Measurements from ENCODE around the gene PNPLA7. TPM values are rescaled to one million over a fixed set of nuclear protein-coding genes. Genes with fewer than 3 reads are reported as not detected.
A peak's percentile ranks its signal among the peaks of the same experiment; 100 is the strongest.
"Not testable (repeated sequence)": the region's sequence is repeated elsewhere in the genome, so short reads cannot be mapped to it uniquely, and the experiment has no call there.

Gene PNPLA7
- total and polyA plus RNA-seq, 7 experiments from 2014 or later = 2.7 to 28.9 (median 9.0) TPM

DNA sequence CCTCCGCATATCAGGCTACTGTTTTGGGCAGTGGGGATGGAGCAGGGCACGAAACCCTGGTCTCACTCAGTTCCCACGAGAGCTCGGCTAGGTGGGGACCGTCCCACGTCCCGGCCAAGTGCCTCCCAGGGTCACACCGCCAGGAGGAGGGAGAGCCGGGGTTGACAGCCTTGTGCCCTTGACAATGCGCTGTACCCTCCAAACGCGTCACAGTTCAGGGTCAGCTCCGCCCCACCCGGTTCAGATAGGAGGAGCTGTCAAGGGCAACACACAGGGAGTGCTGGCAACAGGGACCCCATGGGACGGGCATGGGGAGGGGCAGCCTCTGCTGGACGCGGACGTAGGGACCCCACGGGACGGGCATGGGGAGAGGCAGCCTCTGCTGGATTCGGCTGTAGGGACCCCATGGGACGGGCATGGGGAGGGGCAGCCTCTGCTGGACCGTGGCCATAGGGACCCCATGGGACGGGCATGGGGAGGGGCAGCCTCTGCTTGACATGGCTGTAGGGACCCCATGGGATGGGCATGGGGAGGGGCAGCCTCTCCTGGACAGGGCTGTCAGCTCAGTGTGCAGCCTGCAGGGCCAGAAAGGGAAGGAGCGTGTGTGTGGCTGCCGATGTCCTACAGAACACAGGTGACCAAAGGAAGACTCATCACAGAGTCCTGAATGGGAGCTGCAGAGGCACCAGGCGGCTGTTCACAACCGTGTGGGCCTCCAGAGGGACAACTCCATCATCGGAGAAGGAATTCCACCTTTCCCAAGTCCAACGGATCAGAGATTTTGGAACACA is 29.4 kb downstream of the PNPLA7 start:
- Histone ChIP-seq H3K4me3 (ENCODE audit: low read length) (no peak overlapping the region), H3K27ac (ENCODE audit: low read depth, low read length) (no peak overlapping the region), H3K27me3 (ENCODE audit: control insufficient read depth in 2 of 2, insufficient read depth in 2 of 2, low read length in 2 of 2) (no peaks in the 10 kb centered on the region), H3K4me1 (ENCODE audit: control insufficient read depth in 2 of 2, insufficient read depth in 2 of 2, low read length in 2 of 2) (no peaks in the 10 kb centered on the region), H3K36me3 (ENCODE audit: control insufficient read depth in 2 of 3, insufficient read depth in 3 of 3, low read length in 3 of 3) (no peaks in the 10 kb centered on the region), H3K9me3 (ENCODE audit: control insufficient read depth in 2 of 3, low read length in 3 of 3) (no peaks in the 10 kb centered on the region)
- Mint-ChIP-seq H3K4me1 (peaks cover 0 to 7% (median 5%) of the 10 kb centered on the region in 7 donors), H3K27me3 (no peaks in the 10 kb centered on the region), H3K36me3 (no peaks in the 10 kb centered on the region), H3K27ac (peak overlapping the region in 1 of 9 donors; percentile 26), H3K4me3 (no peak overlapping the region), H3K9me3 (no peaks in the 10 kb centered on the region)
- POLR2A ChIA-PET = no interaction called here
- intact Hi-C loops (cut with micrococcal nuclease) = no loop called here
- DNase-seq (no peak), ATAC-seq (no peak)
- CTCF ChIA-PET = interaction anchor here (1.0 to 1.2 kb wide), 2 partner anchors 12 to 219 kb away, joined by 3 to 4 read pairs; partner anchors contain the start of gene NRARP

DNA sequence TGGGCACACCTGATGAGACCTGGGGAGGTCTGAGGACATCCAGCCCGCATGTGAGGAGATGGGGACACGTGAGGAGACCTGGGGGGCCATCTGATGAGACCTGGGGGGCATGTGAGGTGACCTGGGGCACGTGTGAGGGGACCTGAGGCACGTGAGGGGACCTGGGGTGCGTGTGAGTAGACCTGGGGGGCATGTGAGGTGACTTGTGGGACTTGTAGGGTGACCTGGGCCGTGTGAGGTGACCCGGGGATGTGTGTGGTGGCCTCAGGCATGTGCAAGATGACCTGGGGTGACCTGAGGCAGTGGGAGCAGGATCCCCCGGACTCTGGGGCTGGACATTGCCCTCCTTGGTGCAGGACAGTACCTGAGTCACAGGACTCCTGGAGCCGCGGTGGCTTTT is 30.6 kb downstream of the PNPLA7 start:
- Mint-ChIP-seq H3K27ac (no peak overlapping the region), H3K4me1 (peaks cover 0 to 2% (median 0%) of the 10 kb centered on the region in 7 donors), H3K27me3 (no peaks in the 10 kb centered on the region), H3K9me3 (no peaks in the 10 kb centered on the region), H3K36me3 (no peaks in the 10 kb centered on the region), H3K4me3 (peak overlapping the region in 1 of 10 donors; percentile 51)
- POLR2A ChIA-PET = no interaction called here
- intact Hi-C loops (cut with micrococcal nuclease) = no loop called here
- Histone ChIP-seq H3K36me3 (ENCODE audit: control insufficient read depth in 2 of 3, insufficient read depth in 3 of 3, low read length in 3 of 3) (no peaks in the 10 kb centered on the region), H3K4me3 (ENCODE audit: low read length) (no peak overlapping the region), H3K4me1 (ENCODE audit: control insufficient read depth in 2 of 2, insufficient read depth in 2 of 2, low read length in 2 of 2) (no peaks in the 10 kb centered on the region), H3K27ac (ENCODE audit: low read depth, low read length) (no peak overlapping the region), H3K27me3 (ENCODE audit: control insufficient read depth in 2 of 2, insufficient read depth in 2 of 2, low read length in 2 of 2) (no peaks in the 10 kb centered on the region), H3K9me3 (ENCODE audit: control insufficient read depth in 2 of 3, low read length in 3 of 3) (no peaks in the 10 kb centered on the region)
- CTCF ChIA-PET = no interaction called here
- DNase-seq (no peak), ATAC-seq (no peak)

DNA sequence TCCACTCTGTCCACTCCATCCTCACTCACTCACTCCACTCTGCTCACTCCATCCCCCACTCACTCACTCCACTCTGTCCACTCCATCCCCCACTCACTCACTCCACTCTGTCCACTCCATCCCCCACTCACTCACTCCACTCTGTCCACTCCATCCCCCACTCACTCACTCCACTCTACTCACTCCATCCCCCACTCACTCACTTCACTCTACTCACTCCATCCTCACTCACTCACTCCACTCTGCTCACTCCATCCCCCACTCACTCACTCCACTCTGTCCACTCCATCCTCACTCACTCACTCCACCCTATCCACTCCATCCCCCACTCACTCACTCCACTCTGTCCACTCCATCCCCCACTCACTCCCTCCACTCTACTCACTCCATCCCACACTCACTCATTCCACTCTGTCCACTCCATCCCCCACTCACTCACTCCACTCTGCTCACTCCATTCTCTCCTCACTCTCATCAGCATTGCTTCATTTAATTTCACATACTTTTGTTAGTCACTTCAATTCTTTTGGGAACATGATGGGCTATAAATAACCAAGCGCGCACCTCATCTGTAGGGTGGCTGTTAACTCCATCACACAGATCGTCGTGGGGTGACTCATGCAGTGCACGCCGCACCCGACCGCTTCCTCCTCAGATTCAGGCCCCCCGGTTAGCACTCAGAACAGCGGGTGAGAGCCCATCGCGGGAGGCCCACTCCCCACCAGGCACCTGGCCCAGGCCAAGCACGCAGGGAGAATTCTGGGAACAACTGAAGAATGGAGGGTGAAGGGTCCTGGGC is 31.3 kb downstream of the PNPLA7 start:
- H3K36me3 ChIP-seq (ENCODE audit: control insufficient read depth in 2 of 3, insufficient read depth in 3 of 3, low read length in 3 of 3); H3K27ac ChIP-seq (ENCODE audit: low read depth, low read length); H3K27ac Mint-ChIP-seq; intact Hi-C loops (cut with micrococcal nuclease); H3K4me3 ChIP-seq (ENCODE audit: low read length); H3K9me3 ChIP-seq (ENCODE audit: control insufficient read depth in 2 of 3, low read length in 3 of 3); H3K4me1 Mint-ChIP-seq; H3K36me3 Mint-ChIP-seq; H3K4me1 ChIP-seq (ENCODE audit: control insufficient read depth in 2 of 2, insufficient read depth in 2 of 2, low read length in 2 of 2); H3K27me3 Mint-ChIP-seq; POLR2A ChIA-PET; CTCF ChIA-PET; H3K27me3 ChIP-seq (ENCODE audit: control insufficient read depth in 2 of 2, insufficient read depth in 2 of 2, low read length in 2 of 2); ATAC-seq; DNase-seq; H3K9me3 Mint-ChIP-seq: not testable (repeated sequence)
- H3K4me3 Mint-ChIP-seq = peak overlapping the region in 1 of 10 donors; percentile 51

DNA sequence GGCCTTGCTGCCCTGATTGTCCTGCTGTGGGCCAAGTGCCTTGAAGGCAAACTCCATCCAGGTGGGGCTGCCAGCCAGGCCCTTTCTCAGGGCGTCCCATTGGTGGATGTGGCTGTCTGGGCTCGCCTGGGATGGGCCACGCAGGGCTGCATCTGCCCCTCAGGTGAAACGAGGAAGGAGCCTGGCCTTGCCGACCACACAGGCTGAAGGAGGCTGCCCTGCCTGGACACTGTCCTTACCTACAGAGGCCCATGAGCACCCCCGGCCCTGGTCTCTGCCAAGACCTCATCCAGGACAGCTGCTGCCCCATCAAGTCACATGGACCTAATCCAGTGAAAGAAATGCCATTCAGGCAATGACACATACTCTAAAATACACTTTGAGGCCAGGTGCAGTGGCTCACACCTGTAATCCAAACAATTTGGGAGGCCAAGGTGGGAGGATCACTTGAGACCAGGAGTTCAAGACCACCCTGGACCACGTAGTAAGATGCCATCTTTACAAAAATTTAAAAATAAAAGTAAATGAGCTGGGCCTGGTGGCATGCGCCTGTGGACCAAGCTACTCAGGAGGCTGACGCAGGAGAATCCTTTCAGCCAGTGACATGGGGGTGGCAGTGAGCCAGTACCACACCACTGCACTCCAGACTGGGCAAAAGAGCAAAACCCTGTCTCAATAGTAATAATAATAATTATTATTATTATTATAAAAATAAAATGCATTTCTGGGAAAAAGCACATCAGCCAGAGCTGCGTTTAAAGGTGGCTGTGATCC is 33.9 kb downstream of the PNPLA7 start:
- H3K27ac ChIP-seq (ENCODE audit: low read depth, low read length) = no peak overlapping the region
- no peaks in the 10 kb centered on the region for H3K9me3 ChIP-seq (ENCODE audit: control insufficient read depth in 2 of 3, low read length in 3 of 3)
- Mint-ChIP-seq H3K4me1 (peaks cover 0 to 6% (median 5%) of the 10 kb centered on the region in 7 donors), H3K27me3 (no peaks in the 10 kb centered on the region), H3K9me3 (no peaks in the 10 kb centered on the region), H3K27ac (no peak overlapping the region), H3K4me3 (no peak overlapping the region), H3K36me3 (peaks cover 0 to 5% (median 0%) of the 10 kb centered on the region in 5 donors)
- H3K4me3 ChIP-seq (ENCODE audit: low read length) = no peak overlapping the region
- H3K4me1 ChIP-seq (ENCODE audit: control insufficient read depth in 2 of 2, insufficient read depth in 2 of 2, low read length in 2 of 2) = no peaks in the 10 kb centered on the region
- ATAC-seq (no peak), DNase-seq (no peak)
- intact Hi-C loops (cut with micrococcal nuclease) = no loop called here
- ChIA-PET POLR2A (no interaction called here), CTCF (no interaction called here)
- no peaks in the 10 kb centered on the region for H3K27me3 ChIP-seq (ENCODE audit: control insufficient read depth in 2 of 2, insufficient read depth in 2 of 2, low read length in 2 of 2)
- no peaks in the 10 kb centered on the region for H3K36me3 ChIP-seq (ENCODE audit: control insufficient read depth in 2 of 3, insufficient read depth in 3 of 3, low read length in 3 of 3)

DNA sequence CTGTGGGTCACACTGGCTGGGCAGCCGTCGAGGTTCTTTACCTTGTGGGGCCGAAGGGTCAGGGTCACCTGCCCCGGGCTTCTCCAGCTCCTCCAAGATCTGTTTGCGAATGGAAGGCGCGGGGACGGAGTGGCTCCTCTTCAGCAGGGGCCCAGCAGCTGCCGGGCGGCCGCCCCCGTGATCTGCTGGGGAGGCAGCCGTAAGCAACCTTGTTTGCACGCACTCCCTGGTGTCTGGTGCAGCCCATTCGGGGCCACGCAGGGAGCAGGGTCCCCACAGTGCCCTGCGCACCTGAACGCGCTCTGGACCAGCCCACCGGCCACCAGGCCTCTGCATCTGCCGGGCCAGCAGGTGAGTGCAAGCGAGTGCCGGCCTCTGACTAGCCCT is 34.9 kb downstream of the PNPLA7 start:
- H3K4me3 ChIP-seq (ENCODE audit: low read length) = no peak overlapping the region
- H3K4me1 ChIP-seq (ENCODE audit: control insufficient read depth in 2 of 2, insufficient read depth in 2 of 2, low read length in 2 of 2) = no peaks in the 10 kb centered on the region
- H3K36me3 ChIP-seq (ENCODE audit: control insufficient read depth in 2 of 3, insufficient read depth in 3 of 3, low read length in 3 of 3) = no peaks in the 10 kb centered on the region
- no peaks in the 10 kb centered on the region for H3K27me3 Mint-ChIP-seq
- no peaks in the 10 kb centered on the region for H3K27me3 ChIP-seq (ENCODE audit: control insufficient read depth in 2 of 2, insufficient read depth in 2 of 2, low read length in 2 of 2)
- DNase-seq = no peak
- ChIA-PET CTCF (no interaction called here), POLR2A (no interaction called here)
- intact Hi-C loops (cut with micrococcal nuclease) = no loop called here
- H3K36me3 Mint-ChIP-seq = peaks cover 0 to 5% (median 0%) of the 10 kb centered on the region in 5 donors
- no peak overlapping the region for H3K4me3 Mint-ChIP-seq
- no peaks in the 10 kb centered on the region for H3K9me3 Mint-ChIP-seq
- no peak for ATAC-seq
- no peaks in the 10 kb centered on the region for H3K9me3 ChIP-seq (ENCODE audit: control insufficient read depth in 2 of 3, low read length in 3 of 3)
- no peak overlapping the region for H3K27ac ChIP-seq (ENCODE audit: low read depth, low read length)
- peaks cover 0 to 6% (median 5%) of the 10 kb centered on the region in 7 donors for H3K4me1 Mint-ChIP-seq
- H3K27ac Mint-ChIP-seq = no peak overlapping the region

DNA sequence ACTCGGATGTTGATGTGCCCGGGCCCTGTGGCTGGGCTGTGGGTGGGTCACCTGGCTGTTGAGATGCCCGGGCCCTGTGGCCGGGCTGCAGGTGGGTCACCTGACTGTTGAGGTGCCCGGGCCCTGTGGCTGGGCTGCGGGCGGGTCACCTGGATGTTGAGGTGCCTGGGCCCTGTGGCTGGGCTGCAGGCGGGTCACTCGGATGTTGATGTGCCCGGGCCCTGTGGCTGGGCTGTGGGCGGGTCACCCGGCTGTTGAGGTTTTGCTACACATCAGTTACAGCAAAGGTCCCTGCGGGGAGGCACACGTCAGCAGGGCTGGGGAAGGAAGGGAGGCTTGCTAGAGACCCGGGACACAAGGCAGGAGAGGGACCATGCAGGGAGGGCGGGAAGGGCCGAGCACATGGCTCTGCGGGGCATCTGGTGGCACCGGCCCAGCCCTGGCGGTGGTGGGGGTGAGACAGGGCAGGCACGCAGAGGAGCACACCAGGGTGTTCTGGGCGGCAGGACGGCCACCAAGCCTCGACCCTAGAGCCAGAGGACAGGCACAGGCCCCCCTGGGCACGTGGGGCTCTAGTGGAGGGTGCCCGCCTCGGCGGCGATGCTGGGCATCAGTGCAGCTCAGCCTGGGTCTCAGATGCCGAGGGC is 35.4 kb downstream of the PNPLA7 start:
- no peaks in the 10 kb centered on the region for H3K4me1 ChIP-seq (ENCODE audit: control insufficient read depth in 2 of 2, insufficient read depth in 2 of 2, low read length in 2 of 2)
- DNase-seq = no peak
- H3K36me3 Mint-ChIP-seq = peaks cover 0 to 5% (median 0%) of the 10 kb centered on the region in 5 donors
- peaks cover 0 to 7% (median 5%) of the 10 kb centered on the region in 7 donors for H3K4me1 Mint-ChIP-seq
- H3K9me3 Mint-ChIP-seq = no peaks in the 10 kb centered on the region
- POLR2A ChIA-PET = no interaction called here
- H3K36me3 ChIP-seq (ENCODE audit: control insufficient read depth in 2 of 3, insufficient read depth in 3 of 3, low read length in 3 of 3) = no peaks in the 10 kb centered on the region
- no peak overlapping the region for H3K4me3 ChIP-seq (ENCODE audit: low read length)
- H3K27ac Mint-ChIP-seq = no peak overlapping the region
- intact Hi-C loops (cut with micrococcal nuclease) = no loop called here
- H3K27me3 ChIP-seq (ENCODE audit: control insufficient read depth in 2 of 2, insufficient read depth in 2 of 2, low read length in 2 of 2) = no peaks in the 10 kb centered on the region
- CTCF ChIA-PET = no interaction called here
- no peak overlapping the region for H3K27ac ChIP-seq (ENCODE audit: low read depth, low read length)
- H3K4me3 Mint-ChIP-seq = no peak overlapping the region
- H3K9me3 ChIP-seq (ENCODE audit: control insufficient read depth in 2 of 3, low read length in 3 of 3) = no peaks in the 10 kb centered on the region
- no peak for ATAC-seq
- H3K27me3 Mint-ChIP-seq = no peaks in the 10 kb centered on the region

Measured in naive thymus-derived CD4-positive, alpha-beta T cell (primary cell).